Fibroblast of skin of abdomen (primary cell): ENCODE measurements around the gene NID2.

Experiments
- DNase-seq: peaks from one replicate; pipeline ENCODE4 v3.0.0-alpha.2; 2013

Gene NID2

GRCh38 chr14:52080808-52081755, 12.2 kb upstream of the NID2 start:
- DNase-seq, result peak; percentile 77

GRCh38 chr14:52080158-52080800, 11.4 kb upstream of the NID2 start:
- peak; percentile 63 for DNase-seq

GRCh38 chr14:52079239-52079959, 10.5 kb upstream of the NID2 start:
- peak; percentile 74 for DNase-seq

GRCh38 chr14:52078721-52079120, 9.9 kb upstream of the NID2 start:
- DNase-seq, result no peak

GRCh38 chr14:52078095-52078531, 9.3 kb upstream of the NID2 start:
- peak; percentile 36 for DNase-seq

- no peak for DNase-seq
Measured at GRCh38 chr14:52077256-52077979, 8.6 kb upstream of the NID2 start.

GRCh38 chr14:52076334-52076733, 7.5 kb upstream of the NID2 start:
- DNase-seq, result no peak

GRCh38 chr14:52075371-52075770, 6.5 kb upstream of the NID2 start:
- DNase-seq, result no peak

GRCh38 chr14:52073251-52073650, 4.4 kb upstream of the NID2 start:
- DNase-seq, result peak; percentile 35

- DNase-seq, result no peak
Measured at GRCh38 chr14:52072266-52072780, 3.5 kb upstream of the NID2 start.

GRCh38 chr14:52071675-52072074, 2.8 kb upstream of the NID2 start:
- DNase-seq, result peak; percentile 63

GRCh38 chr14:52070051-52070431, 1.2 kb upstream of the NID2 start:
- DNase-seq, result no peak

- DNase-seq, result peak; percentile 61
Measured at GRCh38 chr14:52069307-52070050, 620 bp upstream of the NID2 start.

- peak; percentile 40 for DNase-seq
Measured at GRCh38 chr14:52067873-52068614, 815 bp downstream of the NID2 start.

- no peak for DNase-seq
Measured at GRCh38 chr14:52064174-52064573, 4.7 kb downstream of the NID2 start.

GRCh38 chr14:52063052-52063462, 5.8 kb downstream of the NID2 start:
- DNase-seq, result peak; percentile 50

GRCh38 chr14:52061890-52062289, 7.0 kb downstream of the NID2 start:
- no peak for DNase-seq

- DNase-seq, result no peak
Measured at GRCh38 chr14:52061390-52061789, 7.5 kb downstream of the NID2 start.

GRCh38 chr14:52060080-52060479, 8.8 kb downstream of the NID2 start:
- DNase-seq, result no peak

- DNase-seq, result no peak
Measured at GRCh38 chr14:52059649-52060048, 9.2 kb downstream of the NID2 start.

- DNase-seq, result no peak
Measured at GRCh38 chr14:52058341-52058740, 10.5 kb downstream of the NID2 start.
